ENCODE results near the gene AFDN. TPM values are rescaled to one million over a fixed set of nuclear protein-coding genes. Genes with fewer than 3 reads are reported as not detected.

Gene AFDN
- total and polyA plus RNA-seq, 2 of the 8 experiments (the other 6 are each of a cell fraction or from before 2014, with no cell fraction given): 53.4 to 192 TPM

DNA sequence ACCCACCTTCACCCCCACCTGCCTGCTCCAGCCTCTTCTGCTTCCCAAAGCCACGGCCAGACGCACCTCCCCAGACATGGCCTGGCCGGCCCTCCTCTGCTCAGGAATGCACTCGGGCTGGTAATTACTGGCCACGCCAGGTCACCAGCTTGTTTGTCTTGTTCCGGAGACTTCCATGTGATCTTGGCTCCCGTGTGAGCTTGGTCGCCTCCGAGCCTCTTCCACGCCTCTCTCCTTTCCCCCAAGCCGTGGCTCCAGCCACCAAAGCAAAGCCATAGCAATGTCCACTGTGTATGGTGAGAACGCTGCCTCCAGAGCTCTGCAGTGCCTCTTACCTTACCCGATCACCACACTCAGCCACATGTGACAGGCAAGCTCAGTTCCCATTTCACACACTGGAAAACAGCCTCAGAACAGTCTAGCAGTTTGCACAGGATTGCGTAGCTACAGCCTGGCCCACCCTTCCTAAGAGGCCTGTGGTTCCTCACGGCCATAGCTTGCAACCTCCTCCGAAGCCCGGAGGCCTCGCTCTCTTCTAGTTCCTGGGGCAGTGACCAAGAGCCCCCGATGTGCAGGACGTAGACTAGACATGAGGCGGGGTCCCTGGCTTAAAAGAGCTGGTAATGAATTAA is 48.1 kb upstream of the AFDN start (continued):
- no peak for TF ChIP-seq KDM1A (IDR thresholded peaks at IDR 0.05; ENCODE audit: borderline replicate concordance, low read length)

All from H1 (cell line).